DMS79 treated with DMSO at 0.1 percent for 48 hours (cell line): ENCODE data around the gene APBB1.

Source experiments
- DNase-seq: peaks from one replicate; lab custom pipeline; 2025; lab: John Stamatoyannopoulos, UW

The APBB1 gene

DNA sequence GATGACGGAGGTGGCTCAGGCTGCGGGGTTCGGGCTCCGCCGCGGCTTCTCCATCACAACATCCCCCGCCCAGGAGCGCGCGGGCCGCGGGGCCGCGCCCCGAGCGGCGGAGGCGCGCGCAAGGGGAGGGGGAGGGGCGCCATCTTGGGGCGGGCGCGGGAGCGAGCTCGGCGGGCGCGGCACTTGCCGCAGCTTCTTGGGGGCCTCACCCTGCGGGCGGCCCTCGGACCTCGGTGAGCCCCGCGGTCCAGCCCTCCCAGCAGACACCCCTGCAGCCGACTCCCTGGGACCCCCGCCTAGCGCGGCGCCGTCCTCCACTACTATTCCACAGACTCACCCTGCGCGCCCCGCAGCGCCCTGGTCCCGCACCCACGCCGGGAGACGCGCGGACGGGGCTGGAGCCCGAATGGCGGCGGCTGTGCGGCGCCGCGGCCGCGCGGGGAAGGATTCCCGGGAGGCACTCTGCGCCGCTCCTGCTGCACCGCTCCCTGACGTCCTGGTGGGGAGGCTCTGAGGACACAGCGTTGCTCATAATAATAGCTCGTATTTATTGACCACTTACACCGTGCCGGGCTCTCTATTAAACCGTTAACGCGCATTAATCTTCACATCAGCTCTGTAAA, at the start of gene APBB1:
Gene APBB1 (minus strand): TSS at position 86 of the 623 bp plus-strand sequence. CDS start 7,747 bp downstream, outside the sequence.
- peak; percentile 45 for DNase-seq

DNA sequence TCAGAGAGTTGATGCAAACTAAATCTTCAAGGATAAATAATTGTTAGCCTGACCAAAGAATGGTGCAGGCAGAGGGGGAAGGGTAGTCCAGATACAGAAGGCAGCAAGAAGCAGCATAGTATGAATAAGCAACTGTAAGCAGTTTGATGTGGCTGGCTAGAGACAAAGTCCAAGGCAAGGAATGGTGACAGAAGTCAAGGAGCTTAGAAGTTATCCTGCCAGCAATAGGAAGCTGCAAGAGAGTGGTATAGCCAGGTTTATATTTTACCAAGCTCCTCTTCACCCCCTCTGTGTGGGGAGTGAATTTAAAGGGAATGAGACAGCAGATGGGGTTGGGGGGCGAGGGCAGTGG, 40.2 kb upstream of the APBB1 start:
- DNase-seq = no peak

DNA sequence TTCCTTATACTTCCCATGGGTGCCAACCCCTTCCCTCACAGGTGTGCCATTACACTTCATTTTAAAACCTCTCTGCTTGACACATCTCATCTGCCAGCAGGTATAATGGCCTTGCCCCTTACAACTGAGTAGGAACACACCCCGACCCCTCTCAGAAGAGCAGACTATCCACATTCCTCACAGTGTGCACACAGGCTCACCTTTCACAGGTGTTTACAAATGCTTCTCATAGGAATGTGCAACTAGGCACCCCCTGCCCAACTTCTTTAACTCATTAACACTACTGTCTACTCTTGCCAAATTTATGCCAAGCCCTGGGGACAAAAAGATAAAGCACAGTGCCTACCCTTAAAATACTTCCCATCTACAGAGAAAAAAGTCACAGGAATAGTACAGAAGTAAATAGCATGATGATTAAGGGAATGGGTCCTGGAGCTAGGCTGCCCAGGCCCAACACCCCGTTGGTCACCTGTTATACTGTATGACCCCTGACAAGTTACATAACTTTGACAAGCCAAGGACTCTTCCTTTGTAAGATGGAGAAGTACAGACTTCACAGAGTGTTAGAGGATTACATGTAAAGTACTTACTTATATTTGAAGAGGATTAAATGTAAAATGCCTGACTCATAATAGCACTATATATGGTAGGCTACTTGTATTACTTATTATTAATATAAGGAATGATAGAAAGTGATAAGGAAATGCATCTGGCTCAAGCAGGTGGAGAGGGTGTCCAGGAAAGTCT, 39.6 kb upstream of the APBB1 start:
- DNase-seq = no peak

DNA sequence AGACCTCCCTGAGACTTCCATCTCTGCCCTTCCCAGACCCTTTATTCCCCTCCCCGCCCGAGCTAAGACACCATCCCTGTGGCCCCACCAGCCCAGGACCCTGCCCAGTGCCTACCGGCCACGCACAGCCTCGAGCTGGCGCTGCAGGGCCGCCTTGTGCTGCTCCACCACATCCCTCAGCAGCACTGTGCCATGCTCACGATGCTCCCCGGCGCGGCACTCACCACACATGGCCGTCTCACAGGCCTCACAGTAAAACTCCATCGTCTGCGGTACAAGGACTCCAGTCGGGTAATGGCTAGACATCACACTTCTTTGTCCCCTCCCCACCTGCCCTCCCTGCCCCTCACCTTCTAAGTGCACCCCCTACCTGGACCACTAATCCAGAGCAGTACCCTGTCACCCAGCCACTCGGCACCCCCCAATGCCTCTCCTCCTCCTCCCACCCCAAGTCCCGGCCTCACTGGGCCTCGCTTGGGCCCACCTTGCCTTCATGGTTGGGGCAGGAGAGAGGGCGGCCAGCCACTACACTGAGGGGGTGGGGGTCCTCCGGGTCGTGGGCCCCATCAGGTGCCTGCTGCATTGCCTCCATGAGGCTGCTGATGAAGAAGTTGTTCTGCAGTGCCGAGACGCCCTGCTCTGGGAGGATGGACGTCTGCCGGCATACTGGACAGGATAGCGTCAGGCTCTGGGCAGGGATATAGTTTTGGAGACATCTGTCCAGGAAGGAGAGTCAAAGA, 38.9 kb upstream of the APBB1 start:
- no peak for DNase-seq

DNA sequence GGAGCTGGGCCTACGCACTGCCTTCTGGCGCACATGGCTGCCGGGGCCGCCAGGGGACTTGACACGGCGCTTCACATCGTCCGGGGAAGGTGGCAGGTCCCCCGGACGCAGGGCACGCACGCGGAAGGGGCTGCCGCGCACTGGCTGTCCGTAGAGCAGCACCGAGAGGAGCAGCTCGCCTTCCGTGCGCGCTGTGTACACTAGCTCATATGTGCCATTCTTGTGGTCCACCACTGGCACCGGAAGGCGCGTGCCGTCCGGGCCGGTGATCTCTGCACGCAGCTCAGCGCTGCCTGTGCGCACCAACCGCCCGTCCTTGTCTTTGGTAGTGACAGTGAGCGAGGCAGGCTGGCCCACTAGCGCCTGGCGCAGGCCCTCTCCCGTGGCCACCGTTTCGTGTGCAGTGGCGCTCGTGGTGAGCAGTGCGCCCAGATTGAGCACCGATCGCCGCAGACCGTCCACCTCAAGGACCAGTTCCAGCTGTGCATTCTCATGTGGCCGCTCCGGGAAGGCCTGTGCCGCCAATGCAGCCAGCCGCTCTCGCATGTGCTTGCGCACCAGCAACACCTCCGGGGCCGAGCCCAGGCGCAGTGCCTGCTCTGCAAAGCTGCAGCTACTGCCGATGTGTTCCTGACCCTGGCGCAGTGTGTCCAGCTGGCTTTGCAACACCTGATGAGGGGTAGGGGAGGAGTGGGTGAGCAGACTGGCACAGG, 37.6 kb upstream of the APBB1 start:
- DNase-seq = no peak

DNA sequence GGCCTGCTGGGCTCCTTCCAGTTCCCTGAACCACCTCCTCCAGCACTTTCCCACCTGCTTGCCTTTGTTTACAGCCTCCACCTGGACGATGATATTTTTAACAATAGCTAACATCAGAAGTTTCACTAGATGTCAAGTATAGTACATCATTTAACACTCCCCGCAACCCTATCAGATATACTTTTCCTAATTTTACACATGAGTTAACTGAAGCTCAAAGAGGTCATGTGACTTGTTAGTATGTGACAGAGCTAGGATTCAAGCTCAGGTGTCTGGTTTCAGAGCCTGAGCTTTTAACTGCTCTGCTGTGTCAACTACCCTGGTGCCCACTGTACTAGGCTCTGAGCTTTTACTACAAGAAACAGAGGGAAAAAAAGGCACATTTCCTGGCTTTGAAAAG, 36.2 kb upstream of the APBB1 start:
- peak; percentile 43 for DNase-seq

DNA sequence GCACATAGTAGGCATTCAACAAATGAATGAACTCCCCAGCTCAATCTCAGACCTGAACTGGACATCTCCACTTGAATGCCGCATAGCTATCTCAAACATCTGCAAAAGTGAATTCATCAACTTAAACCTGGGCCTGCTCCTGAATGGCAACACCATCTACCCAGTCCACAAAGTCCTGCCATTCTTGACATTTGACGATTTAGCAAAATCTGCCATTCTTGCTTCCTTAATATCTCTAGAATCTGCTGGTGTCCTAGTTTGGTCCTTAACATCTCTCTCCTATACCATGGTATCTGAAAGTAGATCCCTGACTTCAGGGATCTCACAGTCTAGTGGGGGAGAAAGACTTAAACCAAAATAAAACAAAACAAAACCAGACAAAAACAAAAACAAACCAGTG, 34.3 kb upstream of the APBB1 start:
- no peak for DNase-seq

DNA sequence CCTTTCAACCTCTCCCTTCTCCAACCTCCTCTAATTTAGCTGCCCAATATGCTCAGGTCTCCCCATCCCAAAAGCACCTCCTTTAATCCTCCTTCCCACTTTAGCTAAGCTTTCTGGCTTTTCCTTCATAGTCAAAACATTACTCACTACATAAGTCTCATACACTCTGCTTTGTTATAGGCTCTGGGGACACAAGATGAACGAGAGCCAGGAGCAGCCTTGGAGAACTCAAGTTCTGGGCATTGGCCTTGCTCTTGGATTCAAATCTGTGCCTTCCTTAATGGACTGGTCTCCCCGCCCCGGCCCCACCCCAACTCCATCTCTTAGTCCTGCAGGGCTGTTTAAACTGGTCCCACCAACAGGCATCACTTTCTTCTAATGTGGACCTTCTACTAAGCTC, 33.3 kb upstream of the APBB1 start:
- no peak for DNase-seq

DNA sequence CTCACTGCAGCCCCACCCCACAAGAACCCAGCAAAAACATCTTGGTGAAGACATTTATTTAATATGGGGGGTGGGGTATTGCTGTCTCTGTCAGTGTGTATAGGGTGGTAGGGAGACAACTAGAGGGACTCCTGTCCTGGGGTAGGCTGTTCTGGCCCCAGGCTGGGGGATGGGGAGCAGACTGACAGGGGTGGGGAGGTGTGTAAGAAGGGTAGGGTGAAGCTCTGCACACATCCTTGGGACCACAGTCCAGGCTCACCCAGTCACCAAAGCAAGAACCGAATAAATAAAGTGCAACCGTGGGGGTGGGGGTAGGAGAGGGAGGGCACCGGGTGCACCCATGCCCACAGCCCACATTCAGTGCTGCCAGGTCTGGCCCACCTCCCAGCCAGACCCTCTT, 29.7 kb upstream of the APBB1 start:
- DNase-seq = no peak

DNA sequence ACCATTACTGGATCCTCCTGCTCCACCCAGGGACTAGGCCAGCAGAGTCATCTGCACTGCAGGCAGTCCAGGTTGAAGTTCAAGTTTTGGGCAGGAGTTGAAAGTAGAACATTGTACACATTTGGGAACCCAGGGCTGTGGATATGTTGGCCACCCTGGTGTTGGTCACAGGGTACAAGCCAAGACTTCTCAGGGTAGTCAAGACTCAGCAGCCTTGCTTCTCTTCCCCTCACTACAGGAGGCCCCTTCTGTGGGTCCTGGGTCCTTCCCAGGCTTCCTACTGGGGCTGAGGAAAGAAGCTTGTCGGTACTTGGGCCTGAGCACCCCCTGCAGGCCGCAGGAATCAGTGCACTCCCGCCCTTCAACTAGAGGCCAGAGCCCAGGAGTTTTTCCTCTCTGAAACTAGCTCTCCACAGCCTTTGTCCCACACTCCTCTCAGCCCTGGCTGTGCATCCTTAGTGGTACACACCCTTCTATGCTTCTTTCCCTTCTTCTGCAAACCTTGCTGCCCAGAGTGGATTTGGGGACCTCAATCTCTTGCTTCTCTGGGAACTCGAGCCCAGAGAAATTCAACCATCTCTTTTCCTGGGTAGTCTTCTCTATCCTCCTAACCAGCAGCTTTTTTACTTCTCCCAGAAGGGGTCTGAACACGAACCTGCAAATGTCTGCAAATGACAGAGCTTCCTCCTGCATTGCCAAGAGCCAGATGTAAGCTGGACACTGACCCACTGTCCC, 24.5 kb upstream of the APBB1 start:
- DNase-seq = no peak

DNA sequence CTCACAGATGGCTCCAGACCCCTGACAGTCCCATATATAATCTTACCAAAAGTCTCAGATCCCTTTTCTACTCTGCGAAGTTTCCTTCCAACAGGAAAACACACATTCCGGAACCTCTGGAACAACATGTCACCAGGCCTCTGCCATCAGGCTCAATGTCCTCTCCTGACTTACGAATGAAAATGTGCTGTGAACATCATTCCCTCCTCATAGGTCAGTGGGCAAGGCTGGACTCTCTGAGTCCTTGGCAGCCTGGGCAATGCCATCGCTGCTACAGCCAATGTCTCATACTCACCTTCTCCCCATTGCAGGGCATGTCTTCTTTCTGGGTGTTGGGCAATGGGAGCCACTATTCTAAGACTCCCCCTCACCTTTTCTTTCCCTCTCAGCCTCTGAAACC, 23.5 kb upstream of the APBB1 start:
- DNase-seq = no peak

DNA sequence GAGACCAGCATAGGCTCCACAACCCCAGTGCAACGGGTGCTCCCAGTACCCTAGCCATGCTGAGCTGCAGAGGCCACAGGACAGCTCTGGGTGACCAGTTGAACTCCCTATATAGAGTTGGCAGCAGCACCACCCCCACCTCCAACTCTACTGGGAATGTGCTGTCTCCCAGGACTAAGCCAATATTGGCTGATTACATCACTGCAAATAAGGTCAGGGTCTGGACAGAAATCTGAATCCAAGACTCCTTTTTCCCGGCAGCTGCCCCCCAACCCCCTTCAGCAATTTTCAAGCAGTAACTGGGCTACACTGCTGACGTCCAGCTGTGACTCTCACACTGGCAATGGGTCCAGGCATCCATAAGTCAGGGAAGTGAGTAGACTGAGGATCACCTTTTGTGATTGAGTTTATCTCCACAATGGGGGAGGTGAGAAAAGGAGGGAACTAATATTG, 22.0 kb upstream of the APBB1 start, which contains the start of gene HPX:
Gene HPX (minus strand): TSS at position 82 of the 453 bp plus-strand sequence. CDS start 24 bp downstream, at position 58.
- no peak for DNase-seq

DNA sequence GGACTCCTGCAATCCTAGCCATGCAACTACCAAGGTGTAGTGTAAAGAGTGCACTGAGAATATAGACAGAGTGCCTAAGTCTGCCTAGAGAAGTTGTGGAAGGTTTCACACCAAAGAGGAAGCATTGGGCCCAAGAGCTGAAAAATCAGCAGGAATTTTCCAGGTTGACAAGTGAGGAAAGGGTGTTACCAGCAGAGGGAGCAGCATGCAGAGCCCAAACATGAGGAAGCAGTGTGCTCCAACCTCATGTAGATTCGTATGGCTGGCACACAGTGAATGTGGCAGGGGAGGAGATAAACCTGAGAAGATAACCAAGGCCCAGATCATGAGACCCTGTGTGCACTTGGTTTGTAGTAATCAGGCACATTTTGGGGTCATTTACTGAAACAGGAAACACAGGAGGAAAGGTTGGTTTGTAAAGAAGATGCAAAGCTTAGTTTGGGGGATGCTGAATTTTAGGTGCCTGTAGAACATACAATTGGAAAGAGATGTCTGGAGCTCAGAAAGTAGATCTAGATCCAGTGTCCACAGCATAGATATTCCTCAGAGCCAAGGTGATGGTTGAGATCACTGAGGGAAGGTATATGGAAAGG, 20.2 kb upstream of the APBB1 start:
- DNase-seq = peak; percentile 9

DNA sequence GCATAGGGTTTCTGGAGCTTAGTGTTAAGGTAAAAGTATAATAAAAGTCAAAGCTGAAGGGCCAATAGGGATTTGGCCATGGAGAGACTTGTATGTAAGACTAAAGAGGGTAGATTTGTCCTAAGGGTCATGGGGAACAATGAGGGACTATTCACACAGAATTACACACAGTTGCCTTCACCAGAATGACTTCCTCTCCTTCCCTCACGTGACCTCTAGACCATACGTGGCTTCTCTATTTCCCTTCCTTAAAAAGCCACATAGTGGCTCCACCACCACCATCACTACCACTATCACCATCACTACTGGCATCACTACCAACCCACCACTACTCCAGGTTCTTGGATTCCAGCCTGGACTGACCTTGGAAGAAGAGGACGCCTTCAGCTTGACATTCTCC, 19.1 kb upstream of the APBB1 start:
- no peak for DNase-seq

DNA sequence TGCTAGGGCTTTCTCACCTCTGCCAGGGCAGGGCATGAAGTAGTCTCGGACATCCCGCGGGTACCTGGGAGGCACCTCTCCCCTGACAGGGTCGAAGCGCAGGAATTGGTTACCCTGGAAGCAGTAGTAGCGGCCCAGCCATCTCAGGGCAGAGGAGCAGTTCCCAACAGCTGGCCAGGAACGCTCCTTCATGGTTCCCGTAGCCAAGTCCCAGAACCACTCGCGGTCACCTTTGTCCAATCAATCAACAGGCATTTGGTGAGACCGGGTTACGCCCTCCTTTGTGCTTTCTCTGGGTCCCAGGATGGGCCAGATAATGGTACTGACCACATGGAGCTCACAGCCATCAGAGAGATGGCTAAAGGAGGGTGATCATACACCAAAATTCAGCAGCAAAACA, 18.5 kb upstream of the APBB1 start:
- DNase-seq = no peak

DNA sequence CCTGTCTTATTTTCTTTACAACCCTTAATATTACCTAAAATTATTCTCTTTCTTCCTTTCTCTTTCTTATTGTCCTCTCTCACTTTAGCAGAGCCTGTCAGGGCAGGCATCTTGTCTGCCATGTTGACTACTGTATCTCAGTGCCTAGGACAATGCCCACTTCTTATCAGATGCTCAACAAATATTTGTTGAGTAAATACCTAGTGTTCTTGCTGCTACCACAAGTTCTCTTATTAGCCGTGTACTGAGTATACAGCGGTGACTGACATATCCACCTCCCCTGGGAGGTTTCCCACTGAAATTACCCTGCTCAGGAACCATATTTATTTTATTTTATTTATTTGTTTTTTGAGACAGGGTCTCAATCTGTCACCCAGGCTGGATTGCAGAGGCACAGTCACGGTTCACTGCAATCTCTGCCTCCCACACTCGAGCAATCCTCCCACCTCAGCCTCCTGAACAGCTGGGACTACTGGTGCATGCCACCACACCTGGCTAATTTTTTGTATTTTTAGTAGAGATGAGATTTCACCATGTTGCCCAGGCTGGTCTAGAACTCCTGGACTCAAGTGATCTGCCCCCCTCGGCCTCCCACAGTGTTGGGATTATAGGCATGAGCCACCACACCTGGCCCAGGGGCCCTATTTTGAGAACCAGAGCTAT, 15.2 kb upstream of the APBB1 start:
- no peak for DNase-seq

DNA sequence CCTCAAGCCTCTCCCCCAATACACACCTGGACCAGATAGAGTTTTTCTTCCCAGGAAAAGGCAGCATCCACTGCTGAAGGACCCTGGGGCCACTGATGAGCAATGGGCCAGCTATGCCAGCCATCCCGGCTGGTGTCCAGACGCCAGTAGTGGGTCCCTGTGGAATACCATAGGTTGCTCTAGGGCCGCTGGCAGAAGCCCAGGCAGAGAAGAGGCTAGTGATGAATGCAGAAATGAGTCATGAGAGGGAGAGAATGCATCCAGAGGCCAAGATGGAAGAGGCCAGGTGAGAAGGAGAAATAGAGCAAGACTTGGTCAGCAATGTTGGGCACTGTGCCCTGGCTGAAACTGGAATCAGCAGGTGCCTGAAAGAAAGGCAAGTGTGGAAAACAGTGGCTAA, 13.0 kb upstream of the APBB1 start:
- no peak for DNase-seq

DNA sequence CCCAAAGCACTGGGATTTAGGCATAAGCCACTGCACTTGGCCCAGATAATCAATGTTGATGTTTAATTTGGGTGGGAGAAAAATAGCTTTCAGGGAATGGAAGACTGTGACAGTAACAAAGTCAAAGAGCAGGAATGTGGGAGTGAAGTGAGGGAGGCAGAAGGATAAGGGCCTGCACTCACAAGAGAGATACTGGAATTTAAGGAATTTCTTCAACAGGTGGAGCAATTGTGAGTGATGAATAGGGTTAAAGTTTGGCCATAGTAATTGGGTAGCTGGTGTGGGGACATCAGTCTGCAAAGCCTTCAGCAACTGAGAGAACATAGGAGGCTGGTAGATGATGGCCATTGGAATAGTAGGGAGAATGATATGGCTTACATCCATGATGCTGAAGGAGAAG, 8.6 kb upstream of the APBB1 start:
- no peak for DNase-seq

DNA sequence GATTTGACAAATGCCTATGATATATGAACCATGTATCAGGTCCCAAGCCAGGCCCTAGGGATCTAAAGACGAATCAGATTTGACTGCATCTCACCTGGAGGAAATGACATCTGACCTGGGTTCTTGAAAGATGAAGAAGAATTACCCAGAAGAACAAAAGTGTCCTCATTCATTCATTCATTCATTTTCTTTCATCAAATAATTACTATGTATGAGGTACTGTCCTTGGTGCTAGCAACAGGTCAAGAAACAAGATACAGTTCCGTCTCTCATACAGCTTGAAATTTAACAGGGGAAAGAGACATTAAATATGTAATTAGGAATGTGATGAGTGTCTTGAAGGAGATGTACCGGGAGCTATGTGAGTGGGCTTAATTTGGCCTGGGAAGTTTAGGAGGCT, 1.8 kb upstream of the APBB1 start:
- DNase-seq = no peak

DNA sequence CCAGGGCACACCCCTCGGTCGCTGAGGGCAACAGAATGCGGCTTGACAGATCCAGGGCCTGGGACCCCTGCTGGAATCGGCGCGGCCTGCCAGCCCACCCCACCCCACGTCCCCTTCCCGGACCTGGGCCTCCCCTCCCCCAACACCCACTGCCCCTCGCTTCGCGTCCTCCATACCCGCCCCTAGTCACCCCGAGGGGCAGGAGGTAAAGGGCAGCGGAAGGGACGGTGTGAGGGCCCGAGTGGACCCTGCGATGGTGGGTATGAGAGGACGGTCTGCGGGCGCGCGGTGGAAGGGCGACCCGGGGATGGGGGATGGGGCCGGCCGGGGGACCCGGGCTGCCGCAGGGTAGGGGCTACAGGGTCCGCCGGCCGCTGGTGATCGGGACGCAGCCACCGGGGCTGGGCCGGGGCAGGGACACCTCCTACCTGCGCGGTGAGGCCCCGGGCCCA, 311 bp downstream of the APBB1 start:
- no peak for DNase-seq
